MM.1S (cell line): Measurements from ENCODE around the gene FAM162A.

Experiments
- DNase-seq: peaks from one replicate; pipeline ENCODE4 v3.0.0-alpha.2; 2015
- H2AFZ ChIP-seq: fragments of 300-600 bp; sonication (generic); 2 replicates; pipeline ENCODE4 v1.6.0; 2016; ENCODE audit warnings: antibody characterized with exemption, low read length
- H3F3A ChIP-seq: fragments of 300-600 bp; sonication (generic); 2 replicates; pipeline ENCODE4 v1.6.1; 2016; ENCODE audit warnings: mild to moderate bottlenecking, antibody characterized with exemption, low read length, moderate library complexity, mixed read lengths; ENCODE audit not compliant: insufficient read depth
- H3K27ac ChIP-seq: fragments of 300-600 bp; sonication (generic); 2 replicates; pipeline ENCODE4 v1.5.1; 2016; ENCODE audit warnings: mild to moderate bottlenecking, low read length
- H3K27me3 ChIP-seq: fragments of 300-600 bp; sonication (generic); replicated peaks from 2 replicates; pipeline ENCODE4 v1.6.0; 2016; ENCODE audit warnings: low read length; ENCODE audit not compliant: insufficient read depth
- H3K36me3 ChIP-seq: fragments of 300-600 bp; sonication (generic); replicated peaks from 2 replicates; pipeline ENCODE4 v1.6.1; 2016; ENCODE audit warnings: mild to moderate bottlenecking, low read length, mixed read lengths; ENCODE audit not compliant: insufficient read depth
- H3K4me1 ChIP-seq: fragments of 300-600 bp; sonication (generic); 2 replicates; pipeline ENCODE4 v1.6.1; 2016; ENCODE audit warnings: low read length, mixed read lengths
- H3K4me2 ChIP-seq: fragments of 300-600 bp; sonication (generic); 2 replicates; pipeline ENCODE4 v1.6.0; 2016; ENCODE audit warnings: low read depth, low read length
- H3K4me3 ChIP-seq: fragments of 300-600 bp; sonication (generic); 2 replicates; pipeline ENCODE4 v1.5.1; 2016; ENCODE audit warnings: low read length, mixed read lengths
- H3K79me2 ChIP-seq: fragments of 300-600 bp; sonication (generic); 2 replicates; pipeline ENCODE4 v1.6.1; 2016; ENCODE audit warnings: mixed run types, low read length, mixed read lengths
- H3K9ac ChIP-seq: fragments of 300-600 bp; sonication (generic); 2 replicates; pipeline ENCODE4 v1.6.1; 2016; ENCODE audit warnings: low read length, mixed read lengths
- H3K9me2 ChIP-seq: fragments of 300-600 bp; sonication (generic); replicated peaks from 2 replicates; pipeline ENCODE4 v1.6.1; 2016; ENCODE audit warnings: mild to moderate bottlenecking, low read length, mixed read lengths; ENCODE audit not compliant: insufficient read depth
- H3K9me3 ChIP-seq: fragments of 300-600 bp; sonication (generic); replicated peaks from 2 replicates; pipeline ENCODE4 v1.6.1; 2016; ENCODE audit warnings: mild to moderate bottlenecking, low read length, mixed read lengths; ENCODE audit not compliant: insufficient read depth
- H4K20me1 ChIP-seq: fragments of 300-600 bp; sonication (generic); 2 replicates; pipeline ENCODE4 v1.6.1; 2016; ENCODE audit warnings: mild to moderate bottlenecking, low read length, moderate library complexity, mixed read lengths; ENCODE audit not compliant: insufficient read depth
- EZH2 ChIP-seq: fragments of 300-600 bp; sonication (generic); optimal IDR thresholded peaks from 2 replicates; pipeline ENCODE3; 2017; ENCODE audit warnings: low read depth, mild to moderate bottlenecking, antibody characterized with exemption, low read length, mixed read lengths
- EZH2phosphoT487 ChIP-seq: fragments of 300-600 bp; sonication (generic); IDR thresholded peaks from 2 replicates; pipeline ENCODE4 v1.6.1; 2018; ENCODE audit warnings: antibody characterized with exemption, low read length
- TF ChIP-seq, protein P1 (sequence below): fragments of 300-600 bp; sonication (generic); IDR thresholded peaks from 2 replicates; pipeline ENCODE4 v1.5.1; 2016; ENCODE audit warnings: antibody characterized with exemption, low read length, mixed read lengths

FAM162A gene

DNA sequence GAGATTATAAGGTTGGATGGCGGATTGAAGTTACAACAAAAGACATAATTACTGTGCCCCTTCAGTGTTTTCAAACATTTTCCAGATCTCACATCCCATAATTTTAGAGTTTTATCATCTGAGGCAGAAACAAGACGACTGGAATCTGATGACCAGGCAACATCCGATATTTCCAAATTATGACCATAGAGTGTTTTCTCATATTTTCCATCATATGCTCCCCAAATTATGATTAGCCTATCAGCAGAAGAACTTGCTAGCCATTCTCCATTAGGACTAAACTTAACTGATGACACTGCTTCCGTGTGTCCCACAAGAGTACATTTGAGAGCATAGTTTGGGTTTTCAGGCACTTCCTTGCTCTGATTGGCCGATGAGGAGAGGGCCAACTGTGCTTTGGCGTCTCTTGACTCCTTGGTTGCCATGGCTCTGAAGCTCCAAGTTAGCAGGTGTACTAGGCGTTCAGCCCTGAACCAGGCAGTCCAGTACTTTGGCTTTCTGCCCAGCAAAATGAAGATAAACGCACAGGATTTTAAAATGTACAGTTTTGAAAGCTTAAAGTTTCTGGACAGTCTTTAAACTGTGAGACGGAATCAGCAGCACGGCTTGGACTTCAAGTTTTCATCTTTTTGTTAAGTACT is 31.2 kb downstream of the FAM162A start:
- peak; percentile 84 for DNase-seq
- H3K36me3 ChIP-seq = no peaks in the 10 kb centered on the region
- H3K9me2 ChIP-seq = no peaks in the 10 kb centered on the region
- H3K27ac ChIP-seq = peak overlapping the region; percentile 97
- peak overlapping the region; percentile 88 for H3K9ac ChIP-seq
- no peak for TF ChIP-seq EZH2
- TF ChIP-seq, protein P1, sequence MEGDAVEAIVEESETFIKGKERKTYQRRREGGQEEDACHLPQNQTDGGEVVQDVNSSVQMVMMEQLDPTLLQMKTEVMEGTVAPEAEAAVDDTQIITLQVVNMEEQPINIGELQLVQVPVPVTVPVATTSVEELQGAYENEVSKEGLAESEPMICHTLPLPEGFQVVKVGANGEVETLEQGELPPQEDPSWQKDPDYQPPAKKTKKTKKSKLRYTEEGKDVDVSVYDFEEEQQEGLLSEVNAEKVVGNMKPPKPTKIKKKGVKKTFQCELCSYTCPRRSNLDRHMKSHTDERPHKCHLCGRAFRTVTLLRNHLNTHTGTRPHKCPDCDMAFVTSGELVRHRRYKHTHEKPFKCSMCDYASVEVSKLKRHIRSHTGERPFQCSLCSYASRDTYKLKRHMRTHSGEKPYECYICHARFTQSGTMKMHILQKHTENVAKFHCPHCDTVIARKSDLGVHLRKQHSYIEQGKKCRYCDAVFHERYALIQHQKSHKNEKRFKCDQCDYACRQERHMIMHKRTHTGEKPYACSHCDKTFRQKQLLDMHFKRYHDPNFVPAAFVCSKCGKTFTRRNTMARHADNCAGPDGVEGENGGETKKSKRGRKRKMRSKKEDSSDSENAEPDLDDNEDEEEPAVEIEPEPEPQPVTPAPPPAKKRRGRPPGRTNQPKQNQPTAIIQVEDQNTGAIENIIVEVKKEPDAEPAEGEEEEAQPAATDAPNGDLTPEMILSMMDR = no peak
- no peak for TF ChIP-seq EZH2phosphoT487
- no peaks in the 10 kb centered on the region for H3K9me3 ChIP-seq
- peak overlapping the region; percentile 85 for H3K4me2 ChIP-seq
- H3F3A ChIP-seq = peaks cover 24% of the 10 kb centered on the region
- H2AFZ ChIP-seq = peak overlapping the region; percentile 63
- no peaks in the 10 kb centered on the region for H3K27me3 ChIP-seq
- peaks cover 7% of the 10 kb centered on the region for H3K4me1 ChIP-seq
- H3K4me3 ChIP-seq = peak overlapping the region; percentile 76
- H4K20me1 ChIP-seq = no peaks in the 10 kb centered on the region
- peaks cover 36% of the 10 kb centered on the region for H3K79me2 ChIP-seq

DNA sequence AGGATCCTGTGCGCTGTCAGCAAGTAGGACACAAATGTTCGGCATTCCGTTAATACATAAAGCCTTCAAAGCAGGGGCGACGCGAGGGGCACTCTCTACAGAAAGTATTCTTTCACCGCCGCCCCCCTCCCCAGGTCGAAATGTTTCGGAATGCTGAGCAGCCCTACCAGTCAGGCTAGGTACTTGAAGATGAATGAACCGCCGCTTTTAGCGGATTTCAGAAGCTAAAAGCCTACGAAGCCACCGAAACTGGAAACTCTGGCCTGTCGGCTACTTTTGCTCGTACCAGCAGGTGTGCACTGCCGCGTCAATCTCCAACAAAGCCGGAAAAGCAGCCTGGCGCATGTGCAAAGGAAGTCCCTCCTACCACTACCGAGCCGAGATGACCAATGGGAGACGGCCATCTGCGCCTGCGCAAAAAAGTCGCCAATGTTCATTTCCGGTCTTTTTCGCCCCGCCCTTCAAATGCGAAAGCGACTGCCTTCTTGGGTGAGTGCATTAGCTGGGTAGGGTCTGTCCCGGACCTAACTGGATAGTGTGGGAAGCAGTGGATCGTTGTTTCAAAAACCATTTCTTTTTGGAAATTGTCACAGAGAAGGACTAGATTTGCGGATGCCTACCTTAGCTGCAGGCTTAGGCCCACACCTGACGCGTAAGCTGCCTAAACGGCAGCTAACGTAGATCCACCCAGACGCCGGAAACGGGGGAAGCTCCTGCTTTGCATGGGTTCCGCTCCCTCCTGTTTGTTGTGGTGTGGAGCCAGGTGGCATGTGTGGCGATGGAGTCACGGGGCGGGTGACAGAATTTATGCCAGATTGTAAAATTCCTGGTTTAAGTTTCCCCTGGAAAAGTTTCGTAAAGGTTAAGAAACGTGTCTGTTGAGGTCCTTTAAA is 32.0 kb downstream of the FAM162A start, which contains the start of gene WDR5B:
Gene WDR5B (minus strand): TSS at position 301 of the 893 bp plus-strand sequence. CDS start 534 bp downstream, outside the sequence.
- Histone ChIP-seq H3K9me3 (no peaks in the 10 kb centered on the region), H3K27ac (peak within 1 kb of the TSS; percentile 97), H3K9me2 (no peaks in the 10 kb centered on the region), H4K20me1 (no peaks in the 10 kb centered on the region), H3K4me3 (peak within 1 kb of the TSS; percentile 76), H2AFZ (peak within 1 kb of the TSS; percentile 70), H3K27me3 (no peaks in the 10 kb centered on the region), H3K4me1 (peaks cover 7% of the 10 kb centered on the region), H3F3A (peaks cover 27% of the 10 kb centered on the region), H3K79me2 (peaks cover 36% of the 10 kb centered on the region), H3K4me2 (peak within 1 kb of the TSS; percentile 88), H3K9ac (peak within 1 kb of the TSS; percentile 88), H3K36me3 (no peaks in the 10 kb centered on the region)
- TF ChIP-seq, protein P1 = no peak; the same call in 1 of the 2 replicates
- TF ChIP-seq EZH2phosphoT487 = no peak
- no peak for TF ChIP-seq EZH2
- peak; percentile 98 for DNase-seq

DNA sequence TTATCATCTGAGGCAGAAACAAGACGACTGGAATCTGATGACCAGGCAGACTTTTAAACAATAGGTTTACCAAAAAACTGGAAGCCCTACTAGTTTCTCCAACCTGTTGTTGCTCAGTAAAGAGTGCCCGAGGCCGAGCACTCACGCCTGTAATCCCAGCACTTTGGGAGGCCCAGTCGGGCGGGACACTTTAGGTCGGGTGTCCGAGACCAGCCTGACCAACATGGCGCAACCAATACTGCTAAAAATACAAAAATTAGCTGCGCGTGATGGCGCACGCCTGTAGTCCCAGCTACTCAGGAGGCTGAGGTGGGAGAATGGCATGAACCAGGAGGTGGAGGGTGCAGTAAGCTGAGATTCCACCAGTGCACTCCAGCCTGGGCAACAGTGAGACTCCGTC is 33.0 kb downstream of the FAM162A start:
- Histone ChIP-seq H3F3A (peaks cover 27% of the 10 kb centered on the region), H3K27ac (peak overlapping the region; percentile 97), H3K36me3 (no peaks in the 10 kb centered on the region), H3K4me3 (peak overlapping the region; percentile 76), H3K79me2 (peaks cover 39% of the 10 kb centered on the region), H3K9me3 (no peaks in the 10 kb centered on the region), H3K4me1 (peaks cover 7% of the 10 kb centered on the region), H2AFZ (peak overlapping the region; percentile 70), H3K4me2 (peak overlapping the region; percentile 88), H3K9me2 (no peaks in the 10 kb centered on the region), H3K27me3 (no peaks in the 10 kb centered on the region), H3K9ac (peak overlapping the region; percentile 88), H4K20me1 (no peaks in the 10 kb centered on the region)
- DNase-seq = no peak
- no peak for TF ChIP-seq EZH2
- TF ChIP-seq, protein P1 = no peak
- TF ChIP-seq EZH2phosphoT487 = no peak
